Inflammatory macrophage treated with lipopolysaccharide for 1 hour (primary cell): ENCODE results near the gene SPOCK1.
"Not testable (repeated sequence)": the region's sequence is repeated elsewhere in the genome, so short reads cannot be mapped to it uniquely, and the experiment has no call there.

Experiments used
- DNase-seq, 2 donors: peaks; one replicate each; pipeline ENCODE4 v3.0.0-alpha.2; 2020 to 2022

The SPOCK1 gene

DNA sequence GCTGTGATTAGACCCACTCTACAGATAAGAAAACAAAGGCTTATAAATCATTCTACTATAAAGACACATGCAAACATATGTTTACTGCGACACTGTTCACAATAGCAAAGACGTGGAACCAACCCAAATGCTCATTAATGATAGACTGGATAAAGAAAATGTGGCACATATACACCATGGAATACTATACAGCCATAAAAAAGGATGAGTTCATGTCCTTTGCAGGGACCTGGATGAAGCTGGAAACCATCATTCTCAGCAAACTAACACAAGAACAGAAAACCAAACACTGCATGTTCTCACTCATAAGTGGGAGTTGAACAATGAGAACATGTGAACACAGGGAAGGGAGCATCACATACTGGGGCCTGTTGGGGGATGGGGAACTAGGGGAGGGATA is 240.0 kb downstream of the SPOCK1 start:
- not testable (repeated sequence) for DNase-seq

DNA sequence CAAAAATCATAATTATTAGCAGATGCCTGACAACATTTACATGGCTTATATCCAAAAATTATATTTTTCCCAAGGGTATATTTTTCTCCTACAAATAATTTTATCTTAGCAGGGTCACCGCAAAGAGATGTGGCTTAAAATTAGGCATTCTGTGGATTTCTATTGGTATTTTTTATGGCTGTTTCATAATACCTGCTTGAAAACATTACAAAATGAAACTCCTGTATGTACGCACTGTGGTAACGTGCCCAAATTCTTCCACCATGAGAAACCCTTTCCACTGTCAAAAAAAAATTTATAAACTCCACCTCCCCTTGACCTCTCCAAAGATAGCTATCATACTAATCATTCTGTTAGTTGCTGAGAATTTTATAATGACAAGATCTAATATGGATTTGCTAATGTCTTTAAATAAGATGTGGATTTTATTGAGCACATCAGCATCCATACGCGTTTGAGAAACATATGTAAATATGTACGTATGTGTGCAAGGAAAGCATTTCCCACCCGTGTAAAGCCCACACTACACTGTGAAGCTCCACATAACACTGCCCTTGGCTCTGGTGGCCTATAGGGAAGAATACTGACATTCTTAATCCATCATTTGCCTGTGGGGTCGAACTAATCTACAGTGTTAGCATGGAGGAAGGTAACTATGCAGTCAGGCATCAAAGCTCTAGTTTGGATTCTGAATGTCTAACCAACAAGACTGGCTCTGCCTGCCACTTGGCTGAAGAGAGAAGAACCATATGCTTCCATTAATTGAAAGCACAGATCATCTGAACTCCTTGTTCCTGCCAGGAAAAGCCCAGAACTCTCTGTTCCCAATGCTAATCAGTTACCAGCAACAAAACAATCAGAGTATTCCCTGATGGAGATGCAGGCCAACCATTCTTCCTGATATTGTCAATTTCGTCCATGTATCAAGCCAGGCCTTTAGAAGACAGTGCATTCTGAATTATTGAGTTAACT is 244.7 kb downstream of the SPOCK1 start:
- no peak for DNase-seq

DNA sequence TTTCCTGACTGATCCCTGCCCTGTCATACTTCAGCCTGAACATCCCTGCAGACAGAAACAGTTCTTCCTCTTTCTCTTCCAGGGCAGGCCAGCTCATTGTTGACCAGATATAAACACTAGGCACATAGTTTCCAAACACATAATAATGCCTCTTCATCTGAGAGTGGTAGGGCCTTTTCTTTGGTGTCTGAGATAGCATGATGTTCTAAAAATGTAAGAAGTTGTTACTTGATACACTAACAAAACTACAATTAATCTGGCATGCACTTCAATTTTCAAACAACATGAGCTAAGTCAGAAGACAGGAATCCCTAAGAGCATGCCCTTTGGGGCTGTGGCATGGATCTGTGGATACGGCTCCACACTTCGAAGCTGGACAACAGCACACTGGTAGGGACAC is 246.6 kb downstream of the SPOCK1 start:
- DNase-seq, result no peak

DNA sequence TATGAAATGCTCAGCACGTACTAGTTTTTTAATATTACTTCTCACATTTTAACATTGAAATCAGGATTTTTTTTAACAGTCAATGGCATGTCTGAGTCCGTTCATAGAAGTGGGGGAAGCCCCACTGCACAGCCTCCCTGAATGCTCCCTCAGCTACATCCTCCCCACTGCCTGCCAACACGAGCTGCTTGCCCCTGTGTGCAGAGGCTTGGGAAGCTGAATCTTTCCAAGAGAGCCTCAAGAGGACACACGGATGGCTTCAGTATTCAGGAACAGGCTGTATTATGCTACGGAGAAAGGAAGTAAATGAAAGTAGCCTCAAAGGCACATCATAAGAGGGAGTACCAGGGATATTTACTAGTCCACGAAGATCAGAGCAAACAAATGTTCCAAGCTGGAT is 248.7 kb downstream of the SPOCK1 start:
- no peak for DNase-seq

DNA sequence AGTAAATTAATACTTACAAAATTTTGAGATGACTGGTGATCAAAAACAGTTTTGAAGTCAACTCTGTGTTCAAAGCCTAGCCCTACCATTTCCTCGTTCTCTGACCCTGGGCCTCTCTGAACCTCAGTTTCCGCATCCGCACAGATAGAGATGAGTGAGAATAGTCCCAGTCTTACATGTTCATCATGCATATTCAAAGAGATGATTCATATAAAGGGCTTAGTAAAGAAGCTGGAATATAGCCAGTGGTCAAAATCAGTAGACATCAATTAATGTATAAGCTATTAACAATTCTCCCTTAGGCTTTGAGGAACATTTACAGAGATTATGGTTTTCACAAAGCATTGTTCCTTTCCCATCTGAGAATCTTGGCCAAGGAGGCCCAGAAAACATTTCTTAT is 250.6 kb downstream of the SPOCK1 start:
- DNase-seq, result no peak

DNA sequence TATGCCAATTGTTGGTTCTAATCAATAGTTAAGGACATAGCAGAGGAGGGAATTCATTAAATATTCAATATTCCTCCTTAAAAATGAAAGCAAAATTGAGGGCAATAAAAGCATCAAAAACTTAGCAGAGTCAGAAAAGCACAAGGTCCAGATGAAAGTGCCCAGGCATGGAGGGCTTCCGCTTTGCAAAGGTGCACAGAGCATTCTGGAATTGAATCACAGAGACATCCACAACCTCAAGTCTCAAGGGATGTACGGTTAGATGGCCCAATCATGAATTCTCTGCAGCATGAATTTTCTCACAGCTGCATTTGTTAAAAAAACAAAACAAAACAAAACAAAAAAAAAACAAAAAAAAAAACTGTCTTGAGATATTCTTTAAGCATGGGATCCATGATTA is 253.7 kb downstream of the SPOCK1 start:
- no peak for DNase-seq

DNA sequence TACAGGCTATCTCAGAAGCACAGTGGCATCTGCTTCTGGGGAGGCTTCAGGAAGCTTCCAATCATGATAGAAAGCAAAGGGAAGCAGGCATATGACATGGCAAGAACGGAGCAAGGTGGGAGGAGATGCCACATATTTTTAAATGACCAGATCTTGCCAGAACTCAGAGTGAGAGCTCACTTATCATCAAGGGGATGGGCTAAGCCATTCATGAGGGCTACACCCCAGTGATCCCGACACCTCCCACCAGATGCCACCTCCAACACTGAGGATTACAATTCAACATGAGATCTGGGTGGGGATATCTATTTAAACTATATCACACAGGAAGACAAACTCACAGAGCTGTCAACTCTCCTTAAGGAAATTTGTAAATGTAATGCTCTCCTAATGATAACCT is 258.8 kb downstream of the SPOCK1 start:
- no peak for DNase-seq

DNA sequence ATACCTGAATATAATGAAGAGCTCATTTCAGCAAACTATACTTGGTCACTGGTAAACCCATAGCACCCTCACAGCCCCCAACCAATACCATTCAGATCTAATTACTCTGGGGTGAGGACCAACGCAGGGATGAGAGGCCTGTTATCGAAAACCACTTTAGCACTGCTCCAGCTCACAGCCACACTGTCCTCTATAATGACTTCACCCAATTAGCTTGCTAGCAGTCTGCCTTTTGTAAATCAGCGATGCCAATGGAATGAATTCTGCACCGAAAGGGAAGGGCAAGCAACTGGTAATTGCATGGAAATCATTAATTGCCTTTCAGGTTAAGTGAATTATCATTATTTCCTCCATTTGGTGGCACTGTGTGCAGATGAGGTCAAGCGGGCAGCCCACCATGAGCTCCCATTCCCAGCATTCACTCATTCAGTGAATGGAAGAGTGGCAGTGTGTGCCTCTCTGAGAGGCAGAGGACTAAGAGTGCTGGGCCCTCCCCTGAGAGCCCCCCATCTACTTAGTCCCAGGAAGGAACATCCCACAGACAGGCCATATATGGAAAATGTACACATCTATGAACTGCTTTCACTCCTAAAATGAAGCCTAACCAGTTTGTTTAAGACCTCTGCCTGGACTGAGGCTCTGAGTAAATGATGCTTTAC is 262.1 kb downstream of the SPOCK1 start:
- no peak for DNase-seq

DNA sequence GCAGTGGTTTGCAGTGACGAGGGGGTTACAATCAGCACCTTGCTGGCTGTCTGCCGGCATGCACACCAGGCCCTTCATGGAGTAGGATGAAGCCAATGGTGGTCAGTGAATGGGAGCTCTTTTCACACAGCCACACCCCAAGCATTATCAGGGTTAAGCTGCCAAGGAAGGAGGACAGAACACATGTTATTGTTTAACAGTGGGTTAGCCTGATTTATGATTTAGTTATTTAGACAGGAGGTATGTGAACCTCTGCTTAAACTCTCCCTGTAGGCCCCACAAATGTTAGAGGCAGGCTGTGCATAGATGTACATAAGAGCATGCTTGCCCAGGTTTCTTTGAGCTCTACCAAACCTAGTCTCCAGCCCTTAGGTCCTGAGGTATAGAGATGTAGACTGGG is 262.9 kb downstream of the SPOCK1 start:
- DNase-seq, result no peak

DNA sequence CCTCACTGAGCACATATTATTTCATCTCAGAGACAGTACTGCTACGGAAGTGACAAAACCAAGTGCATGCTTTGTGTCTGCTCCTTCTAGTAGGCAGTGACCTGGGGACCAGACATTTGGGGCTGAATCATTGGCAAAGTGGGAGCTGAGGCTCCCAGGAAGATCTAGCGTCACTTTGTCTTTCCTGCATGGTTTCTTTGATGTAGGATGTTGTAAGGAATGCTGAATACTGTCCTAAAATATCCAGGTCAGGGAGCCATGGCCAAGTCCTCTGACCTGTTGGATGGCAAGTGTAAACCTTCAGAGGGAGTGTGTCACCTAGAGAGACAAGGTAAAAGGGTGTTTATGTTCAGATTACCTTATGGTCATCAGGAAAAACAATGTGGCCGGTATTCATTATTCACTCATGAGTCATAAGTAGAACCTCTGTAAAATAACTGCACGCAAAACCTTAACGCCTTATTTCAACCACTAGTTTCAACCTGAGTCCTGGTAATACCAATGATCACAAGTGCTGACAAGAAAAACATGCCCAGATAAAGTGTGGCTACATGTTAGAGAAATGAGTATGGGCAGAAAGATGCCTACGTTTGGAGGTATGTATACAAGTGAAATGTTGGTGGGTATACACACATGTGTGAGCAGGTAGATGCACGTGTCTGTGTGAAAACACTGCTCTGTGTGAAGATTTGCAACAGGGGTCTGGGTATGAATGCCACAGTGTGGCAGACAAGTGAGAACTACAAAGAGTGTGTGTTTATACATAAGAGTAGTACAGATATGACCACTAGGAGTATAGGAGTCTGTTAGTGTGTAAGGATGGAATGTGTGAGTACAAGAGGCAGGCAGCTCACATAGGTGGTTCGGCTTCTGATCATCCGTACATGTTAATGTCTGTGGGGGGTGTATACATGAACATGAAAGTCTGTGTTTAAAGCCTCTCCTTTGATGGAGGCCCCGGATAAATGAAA is 263.9 kb downstream of the SPOCK1 start:
- no peak for DNase-seq

DNA sequence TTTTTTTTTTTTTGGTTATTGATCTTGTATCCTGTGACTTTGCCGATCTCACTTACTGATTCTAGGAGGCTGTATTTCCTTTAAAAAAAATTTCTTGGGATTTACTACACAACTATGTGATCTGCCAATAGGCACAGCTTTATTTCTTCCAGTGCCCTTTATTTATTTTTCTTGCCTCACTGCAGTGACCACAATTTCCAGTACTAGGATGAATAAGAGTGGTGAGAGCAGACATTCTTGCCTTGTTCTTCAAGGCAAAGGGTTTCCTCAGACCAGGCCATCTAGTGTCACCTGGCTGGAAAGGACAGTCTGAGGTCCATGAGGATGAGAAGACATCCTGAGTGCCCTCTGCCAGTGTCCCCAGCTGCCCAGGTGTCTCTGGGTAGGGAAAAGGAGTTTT is 265.4 kb downstream of the SPOCK1 start:
- DNase-seq, result no peak

DNA sequence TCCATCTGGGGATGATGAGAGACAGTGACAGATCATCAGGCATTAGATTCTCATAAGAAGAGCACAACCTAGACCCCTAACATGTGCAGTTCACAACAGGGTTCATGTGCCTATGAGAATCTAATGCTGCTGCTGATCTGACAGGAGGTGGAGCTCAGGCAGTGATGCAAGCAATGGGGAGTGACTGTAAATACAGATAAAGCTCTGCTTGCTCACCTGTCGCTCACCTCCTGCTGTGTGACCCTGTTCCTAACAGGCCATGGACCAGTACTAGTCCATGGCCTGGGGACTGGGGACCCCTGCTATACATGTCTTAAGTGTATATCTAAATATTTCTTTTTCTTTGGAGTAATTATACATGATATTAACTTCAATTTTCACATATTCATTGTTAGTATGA is 265.8 kb downstream of the SPOCK1 start:
- DNase-seq, result not testable (repeated sequence)

DNA sequence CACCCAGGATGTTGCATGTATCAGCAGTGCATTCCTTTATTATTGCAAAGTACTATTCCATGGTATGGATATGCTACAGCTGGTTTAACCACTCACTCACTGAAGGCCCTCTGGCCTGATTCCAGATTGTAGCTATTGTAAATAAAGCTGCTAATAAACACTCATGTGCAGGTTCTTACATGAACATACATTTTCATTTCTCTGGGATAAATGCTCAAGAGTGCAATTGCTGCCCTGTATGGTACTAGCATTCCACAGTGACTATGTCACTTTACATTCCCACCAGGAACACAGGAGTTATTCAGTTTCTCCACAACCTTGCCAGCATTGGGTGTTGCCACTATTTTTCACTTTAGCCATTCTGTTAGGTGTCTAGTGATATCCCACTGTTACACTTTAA is 267.6 kb downstream of the SPOCK1 start:
- no peak for DNase-seq

DNA sequence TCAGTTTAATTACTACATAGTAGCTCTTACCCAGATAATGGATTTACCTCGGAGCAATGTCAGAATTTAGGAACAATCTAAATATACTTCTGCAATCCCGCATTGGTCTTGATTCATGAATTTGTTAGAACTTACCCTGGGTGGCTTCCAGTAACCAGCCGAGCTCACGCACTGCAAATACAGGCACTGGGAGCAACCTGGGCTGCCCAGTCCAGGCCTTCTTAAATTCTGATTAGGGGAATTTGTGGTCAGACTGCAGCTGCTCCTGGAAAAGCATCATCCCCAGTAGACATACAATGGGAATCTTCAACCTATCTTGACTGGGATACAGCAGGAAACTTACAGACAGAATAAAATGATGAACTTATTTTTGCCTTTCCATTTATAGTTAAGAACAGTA is 270.3 kb downstream of the SPOCK1 start:
- no peak for DNase-seq

DNA sequence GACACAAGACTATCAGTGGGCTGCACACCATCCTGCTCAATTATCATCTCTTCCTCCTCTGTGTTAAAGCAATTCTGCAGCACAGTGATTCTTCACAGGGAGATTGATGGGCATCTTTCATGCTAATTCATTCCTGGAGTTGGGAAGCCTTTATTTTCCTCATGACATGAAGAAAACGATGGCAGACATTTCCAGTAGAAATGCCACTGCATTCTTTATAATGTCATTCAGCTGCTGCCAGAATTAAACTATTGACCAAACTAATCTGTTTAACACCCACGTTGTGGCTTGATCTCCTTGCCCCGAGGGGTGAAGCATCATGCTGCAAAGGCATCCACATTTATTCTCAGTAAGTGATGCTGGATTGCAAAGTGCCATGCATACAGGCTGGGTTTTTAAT is 273.0 kb downstream of the SPOCK1 start:
- no peak for DNase-seq

DNA sequence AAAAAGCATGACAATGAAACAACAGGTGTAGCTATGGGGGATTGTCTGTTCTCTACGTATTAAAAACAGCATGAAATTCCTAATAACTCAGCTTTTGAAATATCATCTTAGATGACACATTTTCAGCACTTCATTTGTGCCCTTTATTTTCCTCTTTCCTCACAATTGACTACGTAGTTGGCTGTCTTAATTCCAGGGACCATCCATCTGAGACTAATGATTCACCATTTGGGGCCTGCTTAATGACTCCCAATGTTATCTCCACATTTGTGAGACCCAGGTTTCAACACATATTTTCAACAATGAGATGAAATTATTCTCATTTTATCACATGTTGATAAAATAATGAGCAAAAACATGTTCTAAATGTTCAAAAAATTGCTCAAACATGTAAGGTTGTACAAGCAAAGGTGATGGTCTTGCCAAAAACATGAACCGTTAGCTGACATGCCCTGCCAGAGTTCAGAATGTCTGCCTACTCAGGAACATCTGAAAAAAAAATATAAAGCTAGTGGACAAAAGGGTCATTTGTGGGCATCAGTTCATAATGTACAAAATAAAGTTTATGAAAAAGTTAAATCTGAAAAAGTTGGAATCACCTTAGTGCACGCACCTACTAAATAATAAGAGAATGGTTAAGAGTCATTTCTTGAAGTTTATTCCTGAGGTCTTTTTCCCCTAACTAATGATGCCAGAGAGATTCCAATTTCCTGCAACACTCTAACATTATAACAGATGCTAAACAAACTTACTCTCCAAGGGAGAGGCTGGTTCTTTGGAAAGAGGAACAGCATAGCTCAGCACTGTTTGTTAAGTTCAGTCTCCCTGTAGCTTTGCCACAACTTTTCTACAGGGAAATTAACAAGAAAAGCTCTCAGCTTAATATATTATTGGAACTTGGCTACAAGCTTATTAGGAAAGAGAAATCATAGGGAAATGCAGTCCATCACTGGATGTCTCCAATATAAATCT is 275.5 kb downstream of the SPOCK1 start:
- DNase-seq, result no peak

DNA sequence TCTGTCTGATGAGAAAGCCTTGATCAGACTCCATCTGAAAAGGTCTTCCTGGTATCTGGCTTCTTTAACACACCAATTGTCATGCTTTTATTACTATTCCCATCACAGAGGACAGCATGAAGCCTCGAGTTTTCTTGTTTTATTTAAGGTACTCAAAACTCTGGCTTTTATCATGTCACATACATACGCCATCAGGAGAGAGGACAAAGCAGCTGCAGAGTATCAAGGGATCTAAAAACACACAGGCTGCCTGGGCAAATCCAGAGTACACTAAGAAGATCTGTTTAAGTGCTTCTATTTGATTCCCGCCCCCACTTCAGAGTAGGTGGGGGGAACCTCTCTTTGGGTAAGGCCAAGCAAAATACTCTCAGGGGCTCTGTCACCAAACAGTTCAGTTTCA is 277.2 kb downstream of the SPOCK1 start:
- DNase-seq, result no peak

DNA sequence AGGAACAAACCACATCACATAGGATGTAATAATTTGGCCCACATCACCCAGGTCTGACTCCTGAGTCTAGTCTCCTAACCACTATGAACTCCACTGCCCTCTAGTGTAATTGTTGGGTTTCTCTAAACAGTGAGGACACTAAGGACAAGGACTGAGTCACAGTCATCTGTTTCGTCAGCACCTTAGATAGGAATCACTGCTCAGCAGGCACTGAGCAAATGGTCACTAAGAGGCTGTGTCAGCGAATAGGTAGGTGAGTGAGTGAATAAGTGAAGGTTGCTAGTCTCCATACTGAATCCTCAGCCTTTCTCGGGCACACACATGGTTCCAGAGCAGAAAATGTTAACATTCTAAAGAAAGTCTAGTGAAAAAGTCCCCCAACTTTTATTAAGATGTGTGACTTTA is 278.6 kb downstream of the SPOCK1 start:
- DNase-seq, result peak; percentile 31 to 37

DNA sequence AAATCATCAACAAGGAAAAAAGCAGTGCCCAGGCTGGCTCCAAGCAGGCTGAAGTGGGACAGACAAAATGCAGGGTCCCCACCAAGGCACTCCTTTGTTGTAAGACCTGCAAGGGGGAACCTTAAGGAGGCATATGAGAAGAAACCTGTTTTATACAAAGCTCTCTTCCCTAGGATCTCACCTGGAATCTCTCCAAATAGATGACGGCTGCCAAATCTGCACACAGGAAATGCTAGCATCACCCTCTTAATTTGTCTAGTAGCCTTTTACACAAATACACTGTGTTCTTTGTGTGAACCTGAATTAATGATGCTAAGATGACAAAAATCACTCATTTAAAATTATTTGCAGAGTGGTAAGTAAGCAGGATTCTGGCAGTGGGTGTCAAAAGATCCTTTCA is 280.2 kb downstream of the SPOCK1 start:
- DNase-seq, result no peak

DNA sequence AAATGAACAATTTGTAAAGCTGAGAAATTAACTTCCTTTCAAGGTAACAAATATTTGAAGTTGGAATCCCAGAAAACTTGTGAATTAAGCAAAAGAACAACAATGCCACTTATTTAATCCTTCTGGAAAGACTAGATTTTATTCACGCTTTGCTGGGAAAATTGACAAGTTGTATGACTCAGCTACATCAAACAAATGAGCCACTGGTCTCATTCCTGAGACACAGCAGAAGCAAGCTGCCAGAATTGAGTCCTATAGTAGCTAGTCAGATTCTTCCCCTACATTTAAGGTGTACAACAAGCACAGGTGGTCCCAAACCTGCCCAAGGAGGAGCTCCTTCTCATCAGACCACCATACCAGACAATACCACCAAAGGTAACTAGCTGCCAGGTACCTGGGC is 280.7 kb downstream of the SPOCK1 start:
- DNase-seq, result no peak

DNA sequence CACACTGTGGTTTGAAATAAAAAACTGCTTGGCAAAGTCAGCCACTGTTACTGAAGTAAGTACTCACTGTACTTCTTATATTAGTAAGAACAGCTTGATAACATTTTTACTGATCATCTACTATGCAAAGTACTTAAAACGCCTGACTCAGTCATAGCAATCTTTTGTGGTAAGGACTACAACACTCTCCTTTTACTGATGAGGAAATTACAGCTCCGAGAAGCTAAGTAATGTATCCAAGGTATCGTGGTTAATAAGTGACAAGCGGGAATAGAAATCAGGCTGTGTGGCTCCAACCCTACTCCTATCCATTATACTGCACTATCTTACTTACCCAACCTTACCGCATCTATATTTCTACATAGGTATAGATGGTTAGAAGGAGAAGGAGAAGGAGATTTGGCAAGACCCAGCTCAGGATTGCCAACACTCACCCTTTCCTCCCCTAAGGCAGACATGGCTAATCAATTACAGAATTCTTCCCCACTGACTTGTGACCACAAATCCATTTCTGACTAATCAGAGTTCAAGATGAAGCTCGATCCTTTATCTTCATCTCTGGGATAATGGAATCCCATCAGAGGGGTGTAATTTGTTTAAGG is 281.4 kb downstream of the SPOCK1 start:
- DNase-seq, result no peak
